HepG2 (cell line): ENCODE data around the gene METTL26. TPM values are rescaled to one million over a fixed set of nuclear protein-coding genes. Genes with fewer than 3 reads are reported as not detected.
A peak's percentile ranks its signal among the peaks of the same experiment; 100 is the strongest.

Experiments used
- ATRX ChIP-seq: sonication (generic); formaldehyde crosslinking; IDR thresholded peaks from 2 replicates; pipeline ENCODE4 v1.4.0; 2020; ENCODE audit warnings: missing genetic modification reagents, borderline replicate concordance
- CHD4 ChIP-seq: fragments of 200-600 bp; sonication (generic); IDR thresholded peaks from 2 replicates; pipeline ENCODE4 v1.7.0; 2017; ENCODE audit warnings: mild to moderate bottlenecking, low read length, borderline replicate concordance
- DRAP1 ChIP-seq: IDR thresholded peaks from 2 replicates; pipeline ENCODE4 v1.6.1; 2016; ENCODE audit warnings: missing genetic modification reagents, missing compliant biosample characterization
- ETV6 ChIP-seq: sonication (generic); formaldehyde crosslinking; conservative IDR thresholded peaks from 2 replicates; pipeline ENCODE4 v1.4.0; 2020; ENCODE audit warnings: missing genetic modification reagents
- GABPA ChIP-seq, 2 experiments: IDR thresholded peaks; 2 replicates each; pipeline ENCODE4 v1.6.1; 2011 to 2016; ENCODE audit warnings: low read depth in 2 of 2, low read length in 1 of 2, missing biosample characterization in 1 of 2, missing genetic modification characterization in 1 of 2
- ISL2 ChIP-seq: sonication (generic); formaldehyde crosslinking; IDR thresholded peaks from 2 replicates; pipeline ENCODE4 v1.5.0; 2020; ENCODE audit warnings: missing genetic modification reagents
- MAF1 ChIP-seq: sonication (generic); formaldehyde crosslinking; IDR thresholded peaks from 2 replicates; pipeline ENCODE4 v1.5.0; 2020; ENCODE audit warnings: missing genetic modification reagents, borderline replicate concordance
- MEF2D ChIP-seq: sonication (generic); formaldehyde crosslinking; IDR thresholded peaks from 2 replicates; pipeline ENCODE4 v1.5.1; 2020; ENCODE audit warnings: mild to moderate bottlenecking, missing genetic modification reagents
- NFYC ChIP-seq: IDR thresholded peaks from 2 replicates; pipeline ENCODE4 v1.6.1; 2016; ENCODE audit warnings: missing genetic modification reagents, missing compliant biosample characterization
- NR2F6 ChIP-seq, 2 experiments: IDR thresholded peaks; 2 replicates each; pipeline ENCODE4 v1.6.1; 2016; ENCODE audit warnings: antibody characterized with exemption in 1 of 2, mild to moderate bottlenecking in 1 of 2
- RXRB ChIP-seq: IDR thresholded peaks from 2 replicates; pipeline ENCODE4 v1.6.1; 2016; ENCODE audit warnings: borderline replicate concordance, missing genetic modification reagents, missing compliant biosample characterization
- SP4 ChIP-seq: sonication (generic); formaldehyde crosslinking; IDR thresholded peaks from 2 replicates; pipeline ENCODE4 v1.8.1; 2023; ENCODE audit warnings: mild to moderate bottlenecking, missing genetic modification reagents
- XRCC5 ChIP-seq: fragments of 200-400 bp; formaldehyde crosslinking; optimal IDR thresholded peaks from 2 replicates; pipeline ENCODE3; 2017; ENCODE audit warnings: mild to moderate bottlenecking, low read length
- YEATS2 ChIP-seq: sonication (generic); formaldehyde crosslinking; IDR thresholded peaks from 2 replicates; pipeline ENCODE4 v1.4.0; 2020; ENCODE audit warnings: missing genetic modification reagents, borderline replicate concordance
- ZBTB25 ChIP-seq: IDR thresholded peaks from 2 replicates; pipeline ENCODE4 v1.6.1; 2018; ENCODE audit warnings: missing genetic modification reagents
- ZNF281 ChIP-seq: sonication (generic); formaldehyde crosslinking; IDR thresholded peaks from 2 replicates; pipeline ENCODE4 v1.4.0; 2020; ENCODE audit warnings: missing genetic modification reagents, borderline replicate concordance
- ZNF331 ChIP-seq: sonication (generic); formaldehyde crosslinking; IDR thresholded peaks from 2 replicates; pipeline ENCODE4 v1.4.0; 2020; ENCODE audit warnings: missing genetic modification reagents
- ZNF333 ChIP-seq: sonication (generic); formaldehyde crosslinking; IDR thresholded peaks from 2 replicates; pipeline ENCODE4 v1.4.0; 2020; ENCODE audit warnings: mild to moderate bottlenecking, missing genetic modification reagents, borderline replicate concordance
- ZNF564 ChIP-seq: sonication (generic); formaldehyde crosslinking; IDR thresholded peaks from 2 replicates; pipeline ENCODE4 v1.8.1; 2023; ENCODE audit warnings: mild to moderate bottlenecking, missing genetic modification reagents
- ZNF619 ChIP-seq: sonication (generic); formaldehyde crosslinking; IDR thresholded peaks from 2 replicates; pipeline ENCODE4 v1.4.0; 2020; ENCODE audit warnings: mild to moderate bottlenecking, missing genetic modification reagents
- ZNF691 ChIP-seq: sonication (generic); formaldehyde crosslinking; IDR thresholded peaks from 2 replicates; pipeline ENCODE4 v1.4.0; 2020; ENCODE audit warnings: missing genetic modification reagents, low read depth, mild to moderate bottlenecking, borderline replicate concordance
- ZNF703 ChIP-seq: sonication (generic); formaldehyde crosslinking; IDR thresholded peaks from 2 replicates; pipeline ENCODE4 v1.5.1; 2020; ENCODE audit warnings: missing genetic modification reagents, mild to moderate bottlenecking, moderate library complexity, borderline replicate concordance
- ZNF878 ChIP-seq: sonication (generic); formaldehyde crosslinking; IDR thresholded peaks from 2 replicates; pipeline ENCODE4 v1.8.1; 2023; ENCODE audit warnings: mild to moderate bottlenecking, missing genetic modification reagents, moderate library complexity
- ZSCAN20 ChIP-seq: sonication (generic); formaldehyde crosslinking; IDR thresholded peaks from 2 replicates; pipeline ENCODE4 v1.4.0; 2020; ENCODE audit warnings: missing genetic modification reagents, mild to moderate bottlenecking, borderline replicate concordance
- polyA plus RNA-seq, 8 experiments: library from polyadenylated mRNA; depleted of rRNA in 3 of 8; stranded (reverse) in 7 of 8; unstranded in 1 of 8; fragments of >200 nt; fragmentation: Illumina TruSeq in 4 of 8; extraction: Trizol in 4 of 8; gene quantifications; 2 replicates each; pipeline versions ENCODE4 v1.2.1 to v1.2.3, GENCODE V29; 2011 to 2016; ENCODE audit warnings: low read depth in 4 of 8, missing spikeins in 1 of 8, mixed read lengths in 1 of 8; ENCODE audit not compliant: insufficient read depth in 1 of 8
- total RNA-seq, 5 experiments: library from RNA; depleted of rRNA; stranded (reverse); fragments of >200 nt; fragmentation: Illumina TruSeq; extraction: Trizol; gene quantifications; 2 replicates each; pipeline ENCODE4 v1.2.3, GENCODE V29; 2016; ENCODE audit warnings: low read depth in 1 of 5

The METTL26 gene
- total and polyA plus RNA-seq, 2 of the 13 experiments (the other 11 are each of a cell fraction or from before 2014, with no cell fraction given): 65.5 to 70.1 TPM

- peak; percentile 61; the same call in 1 of the 2 replicates for TF ChIP-seq DRAP1 (CRISPR knock-in tag)
- TF ChIP-seq GABPA (IDR thresholded peaks at IDR 0.05; ENCODE audit: low read depth, low read length): peak; percentile 98
- TF ChIP-seq GABPA (CRISPR knock-in tag; IDR thresholded peaks at IDR 0.05; ENCODE audit: low read depth): peak; percentile 88
- peak; percentile 78; the same call in 1 of the 2 replicates for TF ChIP-seq SP4 (CRISPR knock-in tag)
- TF ChIP-seq MEF2D (CRISPR knock-in tag): no peak
- TF ChIP-seq XRCC5: peak; percentile 97
- no peak for TF ChIP-seq CHD4
- TF ChIP-seq MAF1 (CRISPR knock-in tag): peak; percentile 10; the same call in 1 of the 2 replicates
- 0 out of 2 replicates have a peak, but pooled peaks have one; percentile 12 for TF ChIP-seq NFYC (CRISPR knock-in tag)
- TF ChIP-seq ZNF619 (CRISPR knock-in tag): peak; percentile 82; the same call in 1 of the 2 replicates
- no peak for TF ChIP-seq NR2F6 (IDR thresholded peaks at IDR 0.05)
- TF ChIP-seq NR2F6 (CRISPR knock-in tag; IDR thresholded peaks at IDR 0.05): peak; percentile 39; the same call in 1 of the 2 replicates
- peak; percentile 87; the same call in 1 of the 2 replicates for TF ChIP-seq ZBTB25 (CRISPR knock-in tag)
- TF ChIP-seq ZNF333 (CRISPR knock-in tag): no peak
- TF ChIP-seq ISL2 (CRISPR knock-in tag): no peak; the same call in 1 of the 2 replicates
- peak; percentile 81 for TF ChIP-seq ZNF331 (CRISPR knock-in tag)
- peak; percentile 62 for TF ChIP-seq RXRB
- TF ChIP-seq ZNF281 (CRISPR knock-in tag): peak; percentile 38; the same call in 1 of the 2 replicates
- TF ChIP-seq ETV6 (CRISPR knock-in tag): peak; percentile 81
- TF ChIP-seq ZNF564: peak; percentile 91
- peak; percentile 83; the same call in 1 of the 2 replicates for TF ChIP-seq ZSCAN20 (CRISPR knock-in tag)
- TF ChIP-seq YEATS2 (CRISPR knock-in tag): peak; percentile 66
- no peak for TF ChIP-seq ATRX (CRISPR knock-in tag)
- peak; percentile 88; the same call in 1 of the 2 replicates for TF ChIP-seq ZNF691 (CRISPR knock-in tag)
- no peak for TF ChIP-seq ZNF703 (CRISPR knock-in tag)
- TF ChIP-seq ZNF878 (CRISPR knock-in tag): no peak; the same call in 1 of the 2 replicates
These were observed 31.8 kb upstream of the METTL26 start, which contains the start of gene RHOT2 (continued) for GRCh38 chr16:667780-668518.
